Hematopoietic multipotent progenitor cell treated with erythropoietin and hydrocortisone succinate and interleukin-3 and kit ligand, for 8 days (in vitro differentiated cells): ENCODE results near the gene TMEM74B.

Experiments used
- DNase-seq: peaks from one replicate; pipeline ENCODE4 v3.0.0-alpha.2; 2015

Gene TMEM74B

GRCh38 chr20:1131354-1131753, 53.4 kb downstream of the TMEM74B start:
- no peak for DNase-seq

GRCh38 chr20:1130847-1131246, 53.9 kb downstream of the TMEM74B start:
- DNase-seq: peak; percentile 21
